ENCODE data around the gene ACAD11.

Gene ACAD11

DNA sequence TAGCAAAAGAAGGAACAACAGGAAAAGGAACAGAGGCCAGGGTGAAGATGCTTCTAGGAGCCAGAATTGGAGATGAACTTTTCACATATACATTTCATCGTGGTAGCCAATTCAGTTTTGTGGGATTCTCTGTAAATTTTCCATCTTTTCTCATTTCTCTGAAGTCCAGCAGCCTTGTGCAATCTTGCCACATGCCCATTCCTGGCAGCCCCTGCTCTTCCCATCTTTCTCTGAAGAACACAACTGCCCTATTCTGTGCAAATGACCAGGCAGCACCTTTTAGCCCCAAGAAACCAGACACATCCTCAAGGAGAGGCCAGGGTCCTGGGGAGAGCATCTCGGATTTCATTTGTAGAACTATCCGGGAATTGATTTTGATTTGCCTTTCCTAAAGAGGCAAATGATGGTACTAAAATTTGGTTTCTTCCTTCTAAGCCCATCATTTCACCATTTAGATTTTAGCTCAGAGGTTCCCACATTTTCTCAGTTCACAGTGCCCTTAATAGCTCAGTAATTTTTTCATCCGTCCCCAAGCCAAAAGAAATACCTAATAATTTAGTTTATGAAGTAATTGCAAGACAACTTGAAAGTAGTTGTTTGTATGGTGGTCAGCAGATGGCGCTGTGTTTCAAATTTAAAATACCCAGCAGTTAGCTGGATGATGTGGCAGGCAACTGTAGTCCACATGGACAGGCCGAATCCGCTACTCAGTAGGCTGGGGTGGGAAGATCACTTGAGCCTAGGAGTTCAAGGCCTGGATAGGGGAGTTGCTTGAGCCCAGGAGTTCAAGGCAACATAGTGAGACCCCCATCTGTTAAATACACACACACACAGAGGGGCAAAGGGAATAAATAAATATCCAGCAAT, 123.8 kb downstream of the ACAD11 start:
- in situ Hi-C loops (cut with HindIII; ENCODE audit: low pct_unique_long_range_greater_than_20kb, low sequenced_read_pairs), result no loop called here
- DNase-seq (ENCODE audit: low read depth in 1 of 2, low spot score in 1 of 2), result peak; percentile 16 to 76
- TF ChIP-seq JUND (IDR thresholded peaks at IDR 0.05; ENCODE audit: low read depth), result no peak

DNA sequence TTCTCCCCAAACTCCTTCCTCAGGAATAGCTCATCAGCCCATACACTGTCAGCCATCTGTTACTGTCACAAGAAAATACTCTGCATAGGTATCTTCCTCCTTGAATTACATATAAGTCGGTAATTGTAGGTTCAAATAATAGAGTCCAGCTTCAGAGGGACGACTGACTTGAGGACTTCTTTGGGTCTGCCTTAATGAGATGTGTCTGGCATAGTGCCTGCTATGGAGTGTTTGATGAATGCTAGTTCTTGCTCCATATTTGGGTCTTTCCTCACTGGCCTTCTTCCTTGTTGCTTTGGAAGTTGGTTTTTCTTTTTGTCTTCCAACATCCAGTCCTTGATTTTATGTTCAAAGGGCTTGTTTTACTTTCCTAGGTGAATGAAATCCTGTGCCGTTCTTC, 129.0 kb downstream of the ACAD11 start:
- TF ChIP-seq JUND (IDR thresholded peaks at IDR 0.05; ENCODE audit: low read depth), result no peak
- no peak for DNase-seq (ENCODE audit: low read depth in 1 of 2, low spot score in 1 of 2)
- in situ Hi-C loops (cut with HindIII; ENCODE audit: low pct_unique_long_range_greater_than_20kb, low sequenced_read_pairs), result no loop called here

DNA sequence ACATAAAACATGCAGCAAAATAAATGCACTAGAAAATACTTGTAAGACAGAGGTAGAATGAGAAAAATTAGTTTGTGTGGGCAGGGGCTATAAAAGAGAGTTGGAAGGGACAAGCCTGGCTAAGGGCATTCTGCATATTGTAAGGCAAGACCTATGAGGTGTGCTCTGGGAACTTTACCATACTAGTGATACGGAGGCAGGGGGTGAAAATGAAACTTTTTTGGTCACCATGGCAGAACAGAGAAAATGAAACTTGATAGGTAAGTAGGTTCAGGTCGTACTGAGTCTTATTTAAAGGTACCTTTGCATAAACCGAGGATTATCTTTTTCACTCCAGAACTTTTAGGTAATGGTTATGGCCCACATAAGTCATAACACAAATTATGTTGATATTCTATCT, 137.3 kb downstream of the ACAD11 start:
- in situ Hi-C loops (cut with HindIII; ENCODE audit: low pct_unique_long_range_greater_than_20kb, low sequenced_read_pairs), result no loop called here
- no peak for DNase-seq (ENCODE audit: low read depth in 1 of 2, low spot score in 1 of 2)

GRCh38 chr3:132521901-132522300, 137.7 kb downstream of the ACAD11 start:
- in situ Hi-C loops (cut with HindIII; ENCODE audit: low pct_unique_long_range_greater_than_20kb, low sequenced_read_pairs), result no loop called here
- no peak for DNase-seq (ENCODE audit: low read depth in 1 of 2, low spot score in 1 of 2)
- no peak for TF ChIP-seq JUND (IDR thresholded peaks at IDR 0.05; ENCODE audit: low read depth)

More for the DNA sequence above, 137.3 kb downstream of the ACAD11 start:
- TF ChIP-seq JUND (IDR thresholded peaks at IDR 0.05; ENCODE audit: low read depth), result no peak

GRCh38 chr3:132519914-132520313, 139.7 kb downstream of the ACAD11 start:
- DNase-seq (ENCODE audit: low read depth in 1 of 2, low spot score in 1 of 2), result no peak
- TF ChIP-seq JUND (IDR thresholded peaks at IDR 0.05; ENCODE audit: low read depth), result no peak
- in situ Hi-C loops (cut with HindIII; ENCODE audit: low pct_unique_long_range_greater_than_20kb, low sequenced_read_pairs), result no loop called here

- TF ChIP-seq JUND (IDR thresholded peaks at IDR 0.05; ENCODE audit: low read depth), result no peak
- in situ Hi-C loops (cut with HindIII; ENCODE audit: low pct_unique_long_range_greater_than_20kb, low sequenced_read_pairs), result no loop called here
- DNase-seq (ENCODE audit: low read depth in 1 of 2, low spot score in 1 of 2), result no peak
These were observed 142.3 kb downstream of the ACAD11 start for GRCh38 chr3:132517311-132517710.

GRCh38 chr3:132513057-132513456, 146.6 kb downstream of the ACAD11 start:
- in situ Hi-C loops (cut with HindIII; ENCODE audit: low pct_unique_long_range_greater_than_20kb, low sequenced_read_pairs), result no loop called here
- no peak for DNase-seq (ENCODE audit: low read depth in 1 of 2, low spot score in 1 of 2)

GRCh38 chr3:132509506-132509905, 150.1 kb downstream of the ACAD11 start:
- no peak for TF ChIP-seq JUND (IDR thresholded peaks at IDR 0.05; ENCODE audit: low read depth)
- in situ Hi-C loops (cut with HindIII; ENCODE audit: low pct_unique_long_range_greater_than_20kb, low sequenced_read_pairs), result no loop called here
- DNase-seq (ENCODE audit: low read depth in 1 of 2, low spot score in 1 of 2), result no peak

More at GRCh38 chr3:132513057-132513456, 146.6 kb downstream of the ACAD11 start:
- no peak for TF ChIP-seq JUND (IDR thresholded peaks at IDR 0.05; ENCODE audit: low read depth)

DNA sequence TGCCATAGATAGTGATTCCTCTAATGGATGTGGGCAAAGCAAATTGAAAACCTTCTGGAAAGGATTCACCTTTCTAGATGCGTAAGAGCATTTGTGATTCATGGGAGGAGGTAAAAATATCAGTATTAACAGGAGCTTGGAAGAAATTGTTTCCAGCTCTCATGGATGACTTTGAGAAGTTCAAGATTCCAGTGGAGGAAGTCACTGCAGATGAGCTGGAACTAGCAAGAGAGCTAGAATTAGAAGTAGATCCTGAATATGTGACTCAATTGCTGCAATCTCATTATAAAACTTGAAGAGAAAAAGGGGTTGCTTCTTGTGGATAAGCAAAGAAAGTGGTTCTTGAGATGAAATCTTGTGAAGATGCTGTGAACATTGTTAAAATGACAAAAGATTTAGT, 150.5 kb downstream of the ACAD11 start:
- in situ Hi-C loops (cut with HindIII; ENCODE audit: low pct_unique_long_range_greater_than_20kb, low sequenced_read_pairs), result no loop called here
- TF ChIP-seq JUND (IDR thresholded peaks at IDR 0.05; ENCODE audit: low read depth), result no peak

More for the DNA sequence above, 150.5 kb downstream of the ACAD11 start:
- no peak for DNase-seq (ENCODE audit: low read depth in 1 of 2, low spot score in 1 of 2)
